GM18907 (cell line): ENCODE data around the gene CLDN5.

Experiments used
- ATAC-seq: cut with Tn5 transposase; IDR thresholded peaks from one replicate; pipeline ENCODE4 v1.9.1; 2021; ENCODE audit warnings: mild to moderate bottlenecking, moderate library complexity; ENCODE audit not compliant: unreplicated experiment

Gene CLDN5, protein sequence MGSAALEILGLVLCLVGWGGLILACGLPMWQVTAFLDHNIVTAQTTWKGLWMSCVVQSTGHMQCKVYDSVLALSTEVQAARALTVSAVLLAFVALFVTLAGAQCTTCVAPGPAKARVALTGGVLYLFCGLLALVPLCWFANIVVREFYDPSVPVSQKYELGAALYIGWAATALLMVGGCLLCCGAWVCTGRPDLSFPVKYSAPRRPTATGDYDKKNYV

DNA sequence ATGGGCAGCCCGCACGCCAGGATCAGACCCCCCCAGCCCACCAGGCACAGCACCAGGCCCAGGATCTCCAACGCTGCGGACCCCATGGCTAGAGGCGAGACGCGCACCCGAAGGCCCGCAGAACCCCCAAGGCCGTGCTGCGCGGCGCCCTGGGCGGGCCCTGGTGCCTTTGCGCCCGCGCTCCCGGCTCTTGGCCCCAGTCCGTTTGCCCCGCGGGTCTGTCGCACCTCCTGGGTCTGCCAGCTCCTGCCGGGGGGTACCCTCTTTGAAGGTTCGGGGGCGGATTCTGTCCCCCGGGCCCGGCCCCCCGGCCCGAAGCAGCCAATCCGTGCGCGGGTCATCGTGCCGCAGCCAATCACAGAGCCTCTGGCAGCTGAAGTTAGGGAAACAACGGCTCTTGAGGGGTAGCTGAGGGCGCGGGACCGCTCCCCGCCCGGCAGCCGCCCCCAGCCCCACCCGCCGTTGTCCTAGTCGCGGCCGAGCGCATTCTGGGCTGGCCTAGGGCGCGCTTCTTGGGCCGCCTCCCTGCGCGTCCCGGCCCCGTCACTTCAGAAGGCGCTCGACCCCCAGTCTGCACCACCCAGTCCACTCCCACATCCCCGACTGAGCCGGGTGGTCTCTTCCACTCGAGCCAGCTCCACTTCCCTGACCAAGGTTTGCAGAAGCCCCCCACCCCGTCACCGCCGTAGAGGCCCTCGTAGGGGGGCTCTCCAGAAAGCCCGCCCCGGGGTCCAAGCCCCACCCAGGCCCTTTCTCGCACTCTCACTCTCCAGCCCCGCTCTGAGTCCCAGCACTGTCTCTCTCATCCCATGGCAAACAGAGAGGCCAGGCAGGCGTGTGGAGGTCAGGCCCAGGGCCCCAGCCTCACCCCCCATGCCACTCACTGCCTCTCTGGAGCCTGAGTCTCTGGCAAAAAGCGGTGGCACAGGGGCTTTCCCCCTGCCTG is at the start of gene CLDN5:
Gene CLDN5 (minus strand): TSS at position 241 of the 946 bp plus-strand sequence. CDS start 155 bp downstream, at position 86.
- no peak for ATAC-seq

GRCh38 chr22:19571995-19572394 is 47.8 kb upstream of the CLDN5 start:
- ATAC-seq, result no peak

- no peak for ATAC-seq
Observed at GRCh38 chr22:19571207-19571795, 47.1 kb upstream of the CLDN5 start.

DNA sequence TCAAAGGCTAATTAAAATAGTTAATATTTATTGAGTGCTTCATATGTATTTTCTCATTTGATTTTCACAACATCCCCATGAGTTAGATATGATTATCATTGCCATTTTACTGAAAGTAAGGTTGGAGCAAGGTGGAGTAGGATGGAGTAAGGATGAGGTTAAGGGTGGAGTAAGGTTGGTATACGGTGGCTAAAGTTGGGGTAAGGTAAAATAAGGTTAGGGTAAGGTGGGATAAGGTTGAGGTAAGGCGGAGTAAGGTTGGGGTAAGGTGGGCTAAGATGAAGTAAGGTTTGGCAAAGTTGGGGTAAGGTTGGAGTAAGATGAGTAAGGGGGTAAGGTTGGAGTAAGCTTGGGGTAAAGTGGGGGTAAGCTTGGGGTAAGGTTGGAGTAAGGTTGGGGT is 45.8 kb upstream of the CLDN5 start:
- no peak for ATAC-seq

GRCh38 chr22:19569276-19569640 is 45.0 kb upstream of the CLDN5 start:
- no peak for ATAC-seq

DNA sequence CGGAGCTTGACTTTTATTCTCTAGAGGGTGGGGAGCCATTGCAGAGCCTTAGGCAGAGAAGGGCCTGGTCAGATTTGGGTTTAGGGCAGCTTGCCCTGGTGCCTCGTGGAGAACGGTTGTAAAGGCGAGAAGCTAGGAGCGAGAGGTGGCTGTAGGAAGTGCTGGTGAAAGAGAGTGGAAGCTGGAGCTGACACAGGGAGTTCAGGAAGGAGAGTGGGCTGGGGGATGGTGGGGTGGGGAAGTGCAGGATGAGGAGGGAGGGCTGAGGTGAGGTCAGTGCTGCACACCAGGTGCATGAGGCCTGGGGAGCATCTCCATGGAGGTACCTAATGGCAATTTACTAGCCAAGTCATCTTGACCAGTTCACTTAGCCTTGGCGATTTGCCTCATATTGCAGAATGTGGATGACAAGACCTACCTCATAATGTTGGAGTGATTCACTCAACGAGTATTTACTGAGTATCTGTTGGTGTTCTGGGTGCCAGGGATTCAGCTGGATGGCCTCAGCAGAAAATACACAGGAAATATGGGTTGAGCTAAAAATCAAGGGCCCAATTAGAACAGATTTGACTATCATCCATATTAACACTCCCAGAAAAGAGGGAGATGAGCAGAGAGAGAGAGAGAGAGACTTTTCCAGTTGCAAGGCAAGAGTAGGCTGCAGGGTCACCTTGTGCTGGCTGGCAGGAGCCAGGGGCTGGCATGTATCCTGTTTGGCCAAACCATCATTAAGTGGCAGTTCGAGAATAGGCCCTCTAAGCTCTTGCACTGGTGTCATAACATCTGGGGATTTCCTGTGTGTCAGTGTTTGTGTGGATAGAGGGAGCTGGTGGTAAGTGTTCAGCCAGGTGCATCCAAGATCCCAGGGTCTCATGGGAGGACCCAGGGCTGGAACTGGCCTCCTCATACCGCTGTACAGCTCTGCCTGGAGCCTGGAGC is 44.4 kb upstream of the CLDN5 start:
- ATAC-seq, result no peak

- ATAC-seq, result no peak
Observed at GRCh38 chr22:19567157-19568009, 43.2 kb upstream of the CLDN5 start.

GRCh38 chr22:19566279-19567156 is 42.3 kb upstream of the CLDN5 start:
- no peak for ATAC-seq

DNA sequence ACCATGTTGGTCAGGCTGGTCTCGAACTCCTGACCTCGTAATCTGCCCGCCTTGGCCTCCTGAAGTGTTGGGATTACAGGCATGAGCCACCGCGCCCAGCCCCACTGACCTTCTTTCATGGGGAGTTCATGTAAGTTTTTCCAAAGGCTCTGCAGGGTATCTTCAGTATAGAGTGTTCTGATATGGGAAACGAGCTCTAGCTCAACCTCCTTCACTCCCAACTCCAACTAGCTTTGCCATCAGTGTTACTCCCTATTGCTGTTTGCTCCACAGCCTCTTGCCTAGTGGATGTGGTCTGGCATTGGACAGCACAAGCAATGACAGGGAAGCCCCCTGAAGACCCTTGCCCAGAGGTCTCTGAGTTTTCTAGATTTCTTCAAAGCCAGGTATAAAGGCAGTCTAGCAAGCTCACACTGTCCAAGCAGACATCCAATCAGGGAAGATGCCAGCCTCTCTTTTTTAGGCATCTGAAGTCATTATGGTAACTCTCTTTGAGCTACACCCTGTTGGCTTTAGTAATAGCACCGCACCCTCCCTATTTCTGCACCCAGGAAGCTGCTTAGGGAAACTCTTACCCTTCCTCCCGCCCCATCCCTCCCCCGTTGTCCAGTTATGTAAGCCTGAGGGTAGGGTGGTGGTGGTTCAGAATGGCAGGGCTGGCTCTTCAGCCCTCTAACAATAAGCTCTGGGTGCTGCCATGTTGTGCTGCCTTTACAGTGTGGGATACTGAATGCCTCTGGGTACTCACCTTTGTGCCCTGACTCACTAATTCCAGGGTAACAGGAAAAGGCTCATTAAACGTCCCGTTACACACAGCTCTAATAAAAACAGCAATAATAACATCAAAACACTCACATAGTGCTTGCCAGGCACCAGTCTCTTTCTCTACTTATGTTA is 41.4 kb upstream of the CLDN5 start:
- no peak for ATAC-seq

GRCh38 chr22:19559956-19560355 is 35.7 kb upstream of the CLDN5 start:
- ATAC-seq, result no peak

DNA sequence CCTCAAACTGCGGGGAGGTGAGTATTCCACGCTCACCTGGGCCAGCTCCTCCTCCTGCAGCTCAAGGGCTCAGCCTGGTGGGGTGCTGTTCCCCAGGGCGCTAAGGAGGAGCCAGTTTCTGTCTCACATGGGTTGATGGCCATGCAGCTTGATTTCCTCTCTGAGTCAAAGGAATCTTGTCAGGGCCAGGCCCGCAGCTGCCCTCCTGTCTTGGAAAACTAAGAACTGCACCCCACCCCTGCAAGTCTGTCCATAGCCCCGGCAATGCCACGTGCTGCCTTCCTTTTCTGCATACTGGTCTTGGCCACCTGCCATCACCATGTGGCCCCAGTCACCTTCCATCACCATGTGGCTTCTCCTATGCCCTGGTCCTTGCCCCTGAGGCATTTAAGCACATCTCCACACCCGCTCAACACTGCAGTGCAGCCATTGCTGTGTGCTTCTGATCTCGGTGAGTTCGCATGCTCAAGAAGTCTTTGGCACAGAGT is 35.2 kb upstream of the CLDN5 start:
- no peak for ATAC-seq

DNA sequence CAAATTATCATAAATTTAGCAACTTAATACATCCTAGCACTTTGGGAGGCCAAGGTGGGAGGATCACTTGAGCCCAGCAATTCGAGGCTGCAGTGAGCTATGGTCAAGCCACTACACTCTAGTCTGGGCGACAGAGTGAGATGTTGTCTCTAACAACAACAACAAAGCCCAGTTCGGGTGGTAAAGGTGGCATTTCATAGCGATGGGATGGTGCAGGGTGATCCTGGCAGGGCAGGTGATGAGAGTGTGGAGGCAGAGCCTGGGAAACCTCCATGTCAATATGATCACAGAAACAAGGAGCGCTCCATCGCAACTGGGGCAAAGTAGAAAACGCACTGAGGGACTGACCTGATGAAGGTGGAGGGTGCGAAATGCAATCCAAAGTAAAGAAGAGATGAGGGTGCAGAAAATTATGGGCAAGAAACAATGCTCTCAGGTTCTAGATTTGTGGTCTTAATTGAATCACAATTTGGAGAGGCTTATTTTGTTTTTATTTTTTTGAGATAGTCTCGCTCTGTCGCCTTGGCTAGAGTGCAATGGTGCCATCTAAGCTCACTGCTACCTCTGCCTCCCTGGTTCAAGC is 32.8 kb upstream of the CLDN5 start:
- ATAC-seq, result no peak

- no peak for ATAC-seq
Observed at GRCh38 chr22:19555651-19556050, 31.4 kb upstream of the CLDN5 start.

DNA sequence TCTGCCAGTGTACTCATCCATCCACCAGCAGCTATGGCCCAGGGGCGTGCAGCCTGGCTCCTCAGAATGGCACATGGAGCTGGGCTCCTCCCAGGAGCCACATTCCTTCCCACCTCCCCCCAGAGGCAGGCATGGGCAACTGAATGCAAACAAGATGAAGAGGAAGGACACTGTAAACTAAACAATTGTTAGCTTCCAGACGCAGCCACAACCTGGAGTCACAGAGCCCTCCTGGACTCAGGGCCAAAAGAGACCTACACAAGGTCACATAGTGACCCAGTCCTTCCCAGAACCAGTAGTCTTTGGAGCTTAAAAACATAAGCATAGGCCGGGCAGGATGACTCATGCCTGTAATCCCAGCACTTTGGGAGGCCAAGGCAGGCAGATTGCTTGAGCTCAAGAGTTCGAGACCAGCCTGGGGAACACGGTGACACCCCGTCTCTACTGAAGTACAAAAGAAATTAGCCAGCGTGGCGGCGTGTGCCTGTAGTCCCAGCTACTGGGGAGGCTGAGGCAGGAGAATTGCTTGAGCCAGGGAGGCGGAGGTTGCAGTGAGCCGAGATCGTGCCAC is 30.7 kb upstream of the CLDN5 start:
- no peak for ATAC-seq

- ATAC-seq, result no peak
Observed at GRCh38 chr22:19553201-19553600, 29.0 kb upstream of the CLDN5 start.

DNA sequence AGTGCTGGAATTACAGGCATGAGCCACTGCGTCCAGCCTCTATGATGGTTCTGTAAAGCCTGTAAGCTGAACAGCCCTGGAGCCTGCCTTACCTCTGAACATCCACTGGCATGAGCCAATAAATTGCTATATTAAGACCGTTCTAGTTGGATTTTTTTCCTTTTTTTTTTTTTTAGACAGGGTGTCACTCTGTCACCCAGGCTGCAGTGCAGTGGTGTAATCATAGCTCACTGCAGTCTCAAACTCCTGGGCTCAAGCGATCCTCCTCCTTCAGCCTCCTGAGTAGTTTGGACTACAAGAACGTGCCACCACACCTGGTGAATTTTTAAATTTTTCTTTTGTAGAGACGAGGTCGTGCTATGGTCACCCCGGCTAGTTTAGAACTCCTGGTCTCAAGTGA is 26.2 kb upstream of the CLDN5 start:
- ATAC-seq, result no peak

DNA sequence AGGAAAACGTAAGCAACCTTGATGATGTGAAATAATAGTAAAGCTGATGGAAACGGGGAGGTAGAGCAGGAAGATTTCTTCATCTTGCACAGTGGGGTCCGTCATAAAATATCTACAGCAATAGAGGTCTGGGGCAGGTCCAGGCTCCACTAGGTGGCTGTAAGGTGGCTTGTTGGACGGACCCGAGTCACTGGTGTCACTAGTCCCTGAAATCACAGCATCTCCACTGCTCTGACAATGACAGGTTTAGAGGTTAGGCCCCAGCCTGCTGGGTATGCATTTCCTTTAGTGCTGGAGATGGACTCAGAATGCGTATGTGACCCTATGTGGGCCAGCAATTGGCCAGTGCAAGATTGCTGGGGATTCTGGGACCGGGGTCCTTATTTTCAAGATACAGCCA is 25.2 kb upstream of the CLDN5 start:
- no peak for ATAC-seq
